ENCODE measurements around the gene SPDYC. TPM values are rescaled to one million over a fixed set of nuclear protein-coding genes. Genes with fewer than 3 reads are reported as not detected.

Gene SPDYC
- total RNA-seq, 1 experiment from 2014 or later = 1.2 TPM

- no peak for ATAC-seq
- TF ChIP-seq TCF7L2 (IDR thresholded peaks at IDR 0.05; ENCODE audit: borderline replicate concordance, extremely low read depth, insufficient read depth, insufficient read length) (no peak), POLR2AphosphoS5 (IDR thresholded peaks at IDR 0.05; ENCODE audit: low read depth, low read length) (no peak), CBX3 (IDR thresholded peaks at IDR 0.05; ENCODE audit: low read depth) (no peak), ZFX (IDR thresholded peaks at IDR 0.05) (no peak), REST (IDR thresholded peaks at IDR 0.05; ENCODE audit: low read depth) (no peak), SRF (IDR thresholded peaks at IDR 0.05; ENCODE audit: low read depth) (no peak), MAX (IDR thresholded peaks at IDR 0.05) (no peak), FOSL1 (IDR thresholded peaks at IDR 0.05; ENCODE audit: low read depth) (no peak), EZH2 (IDR thresholded peaks at IDR 0.05) (no peak), EGR1 (IDR thresholded peaks at IDR 0.05; ENCODE audit: low read depth) (no peak), RAD21 (IDR thresholded peaks at IDR 0.05; ENCODE audit: low read depth) (no peak), SP1 (IDR thresholded peaks at IDR 0.05; ENCODE audit: low read depth) (no peak), JUND (IDR thresholded peaks at IDR 0.05) (no peak), POLR2A (IDR thresholded peaks at IDR 0.05; ENCODE audit: borderline replicate concordance, extremely low read depth, insufficient read depth, insufficient read length) (no peak), ELF1 (IDR thresholded peaks at IDR 0.05; ENCODE audit: borderline replicate concordance, low read depth) (no peak), CEBPB (IDR thresholded peaks at IDR 0.05; ENCODE audit: low read depth) (no peak)
- H4K20me1 ChIP-seq (ENCODE audit: insufficient read depth) = no peaks in the 10 kb centered on the region
- no peak overlapping the region for H3K4me2 ChIP-seq (ENCODE audit: low read length)
- H3K9ac ChIP-seq (ENCODE audit: low read length) = no peak overlapping the region
- no peak for DNase-seq (ENCODE audit: low read depth, low spot score)
- H3K36me3 ChIP-seq (ENCODE audit: control insufficient read depth in 1 of 2, insufficient read depth in 2 of 2, low read length in 2 of 2) = peaks cover 28 to 53% of the 10 kb centered on the region in 2 experiments; a peak in 3 of 4 replicates
- intact Hi-C loops (cut with micrococcal nuclease) = no loop called here
- H3K27ac ChIP-seq (ENCODE audit: low read depth, low read length) = no peak overlapping the region
- no peak overlapping the region for H2AFZ ChIP-seq (ENCODE audit: low read depth, low read length, poor library complexity, severe bottlenecking)
- peaks cover 11 to 14% of the 10 kb centered on the region in 2 experiments for H3K4me1 ChIP-seq (ENCODE audit: control insufficient read depth in 1 of 2, insufficient read depth in 2 of 2, low read length in 2 of 2)
- peaks cover 34% of the 10 kb centered on the region for H3K79me2 ChIP-seq (ENCODE audit: insufficient read depth, low read length)
- BruUV-seq (replicated peaks) = no TSS peak
- H3K4me3 ChIP-seq (replicated peaks in 1 of 2; ENCODE audit: low read depth in 1 of 2, low read length in 2 of 2) = no peak overlapping the region
- CTCF ChIA-PET = no interaction called here
- POLR2A ChIA-PET = no interaction called here
- H3K9me2 ChIP-seq (ENCODE audit: insufficient read depth) = no peaks in the 10 kb centered on the region
- H3K9me3 ChIP-seq (ENCODE audit: control insufficient read depth in 1 of 2, insufficient read depth in 1 of 2, low read depth in 1 of 2, low read length in 2 of 2) = no peaks in the 10 kb centered on the region
- RAD21 ChIA-PET (ENCODE audit: low non-redundant PET in 1 of 2, low total read pairs in 2 of 2, uncharacterized antibody in 2 of 2, unreplicated experiment in 2 of 2) = no interaction called here
- H3K27me3 ChIP-seq (ENCODE audit: insufficient read depth, low read length) = no peaks in the 10 kb centered on the region
These were observed 18.5 kb downstream of the SPDYC start for GRCh38 chr11:65188486-65188885.

Measured in HCT116 (cell line).